HG02981 (cell line): Measurements from ENCODE around the gene IRF2BPL.

ENCODE experiments used
- ATAC-seq: cut with Tn5 transposase; IDR thresholded peaks from one replicate; pipeline ENCODE4 v1.9.1; 2021; ENCODE audit warnings: mild to moderate bottlenecking, moderate library complexity; ENCODE audit not compliant: unreplicated experiment

Gene IRF2BPL

DNA sequence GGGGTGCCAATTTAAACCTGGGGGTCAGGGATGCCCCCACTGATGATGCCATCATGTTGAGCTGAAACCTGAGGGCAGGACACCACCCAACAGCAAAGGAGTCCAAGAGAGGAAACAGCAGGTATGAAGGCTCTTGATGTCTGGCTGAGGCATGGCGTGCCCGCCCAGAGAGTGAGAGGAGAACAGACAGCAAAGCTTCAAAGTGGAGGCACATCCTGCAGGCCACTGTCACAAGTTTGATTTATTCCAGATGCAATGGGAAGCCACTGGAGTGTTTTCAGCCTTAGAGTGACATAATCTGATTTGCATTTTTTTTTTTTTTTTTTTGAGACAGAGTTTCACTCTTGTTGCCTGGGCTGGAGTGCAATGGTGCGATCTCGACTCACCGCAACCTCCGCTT lies 34.8 kb downstream of the IRF2BPL start:
- ATAC-seq: no peak

DNA sequence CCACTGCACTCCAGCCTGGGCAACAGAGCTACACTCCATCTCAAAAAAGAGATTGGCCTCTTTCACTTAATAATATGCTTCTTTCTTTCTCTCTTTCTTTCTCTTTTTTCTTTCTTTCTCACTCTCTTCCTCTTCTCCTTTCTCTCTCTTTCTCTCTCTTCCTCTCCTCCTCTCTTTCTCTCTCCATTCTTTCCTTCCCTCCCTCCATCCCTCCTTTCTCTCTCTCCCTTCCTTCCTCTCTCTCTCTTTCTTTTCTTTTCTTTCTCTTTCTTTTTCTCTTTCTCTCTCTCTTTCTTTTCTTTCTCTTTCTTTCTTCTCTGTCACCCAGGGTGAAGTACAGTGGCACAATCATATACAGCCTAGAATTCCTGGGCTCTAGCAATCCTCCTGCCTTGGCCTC lies 38.4 kb downstream of the IRF2BPL start:
- ATAC-seq: no peak

DNA sequence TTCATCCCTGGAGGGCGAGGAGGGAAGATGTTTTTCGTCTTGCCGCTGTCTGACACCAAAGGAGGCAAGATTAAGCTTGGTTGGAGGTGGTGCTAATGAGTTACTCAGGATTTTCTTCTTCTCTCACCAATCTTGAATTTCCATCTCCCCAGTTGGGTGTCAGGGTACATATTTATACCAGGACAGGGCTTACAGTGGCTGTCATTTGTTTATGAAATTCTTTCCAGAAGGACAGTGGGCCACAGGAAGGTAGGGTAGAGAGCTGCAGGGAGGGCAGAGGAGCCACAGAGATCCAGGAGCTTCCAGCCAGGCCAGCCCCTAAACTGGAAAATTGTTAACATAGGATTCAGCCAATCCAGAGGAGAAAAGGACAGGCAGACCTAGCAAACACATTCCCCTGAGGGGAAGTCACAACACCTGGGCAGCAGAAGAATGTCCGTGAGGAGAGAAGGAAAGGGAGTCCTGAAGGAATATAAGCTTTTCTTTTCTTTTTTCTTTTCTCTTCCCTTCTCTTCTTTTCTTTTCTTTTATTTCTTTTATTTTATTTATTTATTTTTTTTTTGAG lies 40.5 kb downstream of the IRF2BPL start:
- no peak for ATAC-seq

DNA sequence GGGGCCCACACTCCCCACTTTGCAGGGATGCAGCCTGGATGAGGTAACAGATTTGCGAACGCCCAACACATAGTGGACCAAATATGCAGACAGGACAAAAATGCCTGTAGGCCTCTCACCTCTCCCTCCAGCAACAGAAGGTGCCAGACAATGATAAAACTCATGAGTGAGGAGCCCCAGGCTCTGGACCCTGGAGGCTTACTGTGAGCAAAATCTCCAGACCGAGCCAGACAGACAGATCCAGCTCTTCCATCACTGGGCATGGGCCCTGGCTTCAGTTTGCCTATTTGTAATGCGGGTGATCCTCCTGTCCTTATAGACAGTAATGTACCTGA lies 42.3 kb downstream of the IRF2BPL start:
- no peak for ATAC-seq

DNA sequence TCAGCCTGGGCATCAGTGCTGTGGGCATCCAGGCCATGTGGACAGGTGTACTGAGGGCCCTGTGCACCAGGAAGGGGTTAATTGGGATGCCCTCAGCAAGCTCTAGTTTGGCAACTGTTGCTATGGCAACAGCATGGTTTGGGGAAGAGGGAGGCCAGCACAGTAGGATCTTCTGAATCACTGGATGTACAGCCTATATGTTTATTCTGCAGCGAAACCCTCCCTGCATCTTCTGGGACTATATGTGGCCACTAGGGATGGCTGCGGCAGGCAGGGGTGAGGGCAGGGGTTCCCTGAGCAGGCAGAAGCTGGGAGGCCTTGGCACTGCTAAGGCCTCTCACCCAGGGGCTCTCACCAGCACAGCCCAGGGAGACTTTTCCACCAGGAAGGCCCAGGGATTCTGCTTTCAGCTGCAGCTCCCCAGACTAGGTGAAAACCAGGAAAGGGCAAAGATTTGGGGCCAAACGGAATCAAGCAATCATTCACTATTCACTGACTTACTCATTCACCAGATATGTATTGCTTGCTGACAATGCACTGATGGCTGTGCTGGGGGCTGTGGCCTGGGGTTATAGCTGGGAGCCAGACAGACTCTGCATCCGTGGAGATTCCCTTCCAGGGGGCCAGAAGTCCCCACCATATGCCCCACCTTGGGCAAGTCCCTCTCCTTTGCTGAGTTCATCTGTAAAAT lies 42.8 kb downstream of the IRF2BPL start:
- no peak for ATAC-seq

DNA sequence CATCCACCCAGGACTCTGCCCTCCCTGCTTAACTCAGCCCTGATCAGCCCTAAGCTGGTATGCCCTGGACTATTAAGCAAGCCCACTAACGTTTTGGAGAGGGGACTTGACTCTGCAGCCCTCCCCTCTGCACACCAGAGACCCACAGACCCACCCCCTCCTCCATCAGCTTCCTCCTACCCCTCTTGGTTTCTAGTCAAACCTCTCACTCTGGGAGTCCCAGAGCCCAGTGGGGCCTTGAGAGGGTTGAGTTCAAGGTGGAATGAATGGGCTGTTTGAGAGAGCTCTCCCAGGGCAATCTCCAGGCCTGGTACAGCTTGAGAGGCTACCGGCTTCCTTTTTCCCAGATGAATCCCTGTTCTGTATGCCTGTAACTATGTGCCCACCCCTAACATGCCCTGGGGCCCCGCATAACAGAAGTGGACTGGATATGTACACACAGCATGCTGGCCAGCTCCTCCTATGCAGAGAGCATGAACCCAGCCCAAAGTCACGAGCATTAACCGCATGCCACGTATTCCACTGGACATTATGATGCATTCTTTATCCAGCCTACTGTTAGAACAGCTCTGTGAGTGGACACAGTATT lies 43.6 kb downstream of the IRF2BPL start:
- ATAC-seq: no peak

DNA sequence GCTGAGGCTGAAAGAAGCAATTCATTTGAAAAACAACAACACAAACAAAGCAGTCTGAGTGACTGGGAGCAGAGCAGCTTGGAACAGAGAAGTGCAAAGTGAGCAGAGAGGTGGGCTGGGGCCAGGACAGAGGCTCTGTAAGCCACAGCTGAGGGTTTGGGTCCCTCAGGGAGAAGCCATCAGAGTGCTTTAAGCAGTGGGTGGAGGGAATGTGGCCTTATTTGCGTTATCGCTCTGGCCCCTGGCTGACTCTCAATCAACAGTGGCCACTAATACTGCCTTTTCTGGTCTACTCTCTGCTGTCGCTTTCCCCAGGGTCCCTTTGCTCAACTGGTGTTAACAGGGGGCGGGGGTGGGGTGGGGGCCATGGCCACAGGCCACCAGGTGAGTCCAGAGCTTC lies 44.2 kb downstream of the IRF2BPL start:
- no peak for ATAC-seq

DNA sequence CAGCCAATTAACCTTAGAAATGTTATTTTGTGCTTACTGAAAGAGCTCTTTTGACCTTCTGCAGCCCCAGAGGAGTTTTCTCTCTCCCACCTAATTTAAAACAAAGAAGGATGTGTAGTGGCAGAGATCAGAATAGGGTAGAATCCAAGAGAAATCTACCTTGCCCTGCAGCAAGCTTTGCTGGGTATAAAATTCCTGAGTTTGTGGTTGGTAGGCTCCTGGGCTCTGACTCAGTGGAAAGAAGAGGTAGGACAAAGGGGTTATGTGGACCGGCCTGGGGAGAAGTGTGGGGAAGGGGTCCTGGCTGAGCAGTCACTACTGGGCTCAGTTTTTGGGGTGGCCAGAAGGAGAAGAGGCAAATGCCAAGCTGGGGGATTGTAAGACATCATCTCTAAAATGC lies 46.8 kb downstream of the IRF2BPL start:
- ATAC-seq: no peak

DNA sequence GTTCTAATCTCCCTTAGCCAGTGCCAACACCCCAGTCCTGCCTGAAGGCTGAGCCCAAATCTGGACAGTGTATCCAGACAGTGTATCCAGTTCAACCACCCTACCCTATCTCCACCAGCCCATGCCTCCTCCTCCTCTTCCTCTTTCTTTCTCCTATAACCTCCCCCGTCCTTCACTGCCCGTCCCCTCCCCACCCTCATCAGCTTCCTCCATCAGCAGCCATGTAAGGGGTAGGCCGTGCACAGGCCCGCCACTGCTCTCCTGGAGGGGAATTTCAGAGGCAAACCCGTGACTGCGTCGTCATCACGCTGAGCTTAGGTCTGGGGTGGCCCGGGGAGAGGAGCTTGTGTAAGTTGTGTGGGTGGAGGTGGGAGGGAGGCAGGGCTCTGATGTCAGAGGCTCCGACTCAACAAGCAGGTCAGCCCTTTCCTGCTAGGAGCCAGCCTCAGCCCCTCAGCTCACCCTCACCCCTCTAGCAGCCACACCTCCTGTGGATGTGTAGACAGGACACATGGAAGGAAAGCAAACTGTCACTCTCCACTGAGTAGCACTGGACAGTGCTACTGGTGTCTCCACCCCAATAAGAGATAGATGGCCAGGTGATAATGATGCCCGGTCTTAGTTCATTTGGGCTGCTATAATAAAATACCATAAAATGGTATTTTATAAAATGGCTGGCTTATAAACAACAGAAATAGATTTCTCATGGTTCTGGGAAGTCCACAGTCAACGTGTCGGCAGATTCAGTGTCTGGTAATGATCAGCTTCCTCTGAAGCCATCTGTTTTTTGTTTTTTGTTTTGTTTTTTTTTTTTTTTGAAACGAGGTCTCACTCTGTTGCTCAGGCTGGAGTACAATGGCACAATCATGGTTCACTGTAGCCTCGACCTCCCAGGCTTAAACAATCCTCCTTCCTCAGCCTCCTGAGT lies 50.5 kb downstream of the IRF2BPL start:
- ATAC-seq: peak; percentile 95

DNA sequence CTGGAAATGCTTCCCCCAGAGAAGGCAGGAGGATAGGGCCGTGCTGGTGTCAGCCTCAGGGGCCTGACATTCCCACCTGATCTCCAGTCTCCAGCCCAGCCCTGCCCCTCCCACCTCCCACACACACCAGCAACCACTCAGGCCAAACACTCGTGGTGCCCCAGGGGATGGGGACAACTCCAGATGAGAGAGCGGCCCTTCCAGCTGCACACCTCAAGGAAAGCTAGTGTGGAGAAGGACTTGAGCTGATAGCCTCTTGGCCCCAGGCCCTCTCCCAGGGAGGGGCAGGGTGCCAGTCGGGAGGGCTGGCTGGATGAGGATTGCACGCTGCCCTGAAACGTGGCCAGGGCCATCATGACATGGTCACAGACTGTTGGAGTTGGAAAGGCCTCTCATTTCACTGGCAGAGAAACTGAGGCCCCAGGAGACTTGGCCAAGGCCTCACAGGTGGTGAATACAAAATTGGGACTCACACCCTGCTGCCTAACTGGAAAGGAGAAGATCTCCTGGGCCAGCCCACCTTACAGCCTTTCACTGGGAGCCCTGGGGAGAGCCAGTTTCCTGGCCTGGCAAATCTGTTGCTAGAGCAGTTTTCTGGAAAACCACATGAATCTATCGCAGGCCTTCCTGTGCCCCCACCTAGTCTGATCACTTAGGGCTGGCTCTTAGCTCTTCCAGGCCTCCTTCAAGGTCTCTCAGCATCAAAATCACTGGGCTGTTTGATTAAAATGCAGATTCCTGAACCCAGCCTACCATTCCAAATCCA lies 52.1 kb downstream of the IRF2BPL start:
- no peak for ATAC-seq

DNA sequence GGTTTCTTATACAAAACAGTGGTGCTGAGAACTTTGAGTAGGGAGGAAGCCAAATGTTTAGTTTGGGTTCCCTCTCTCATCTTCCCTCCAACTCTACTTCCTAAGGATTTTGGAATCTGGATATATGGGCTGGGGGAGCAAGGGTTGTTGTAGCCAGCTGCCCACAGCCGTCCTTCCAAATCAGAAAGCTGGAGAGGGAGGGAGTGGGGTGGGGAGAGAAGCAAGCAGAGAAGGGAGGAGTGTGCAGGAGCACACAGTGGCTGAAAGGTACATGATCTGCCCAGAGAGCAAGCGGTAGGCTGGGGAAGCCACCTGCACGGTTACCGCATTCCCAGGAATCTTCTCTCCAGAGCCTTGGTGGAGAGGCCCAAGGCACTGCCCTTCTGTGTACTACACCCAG lies 52.7 kb downstream of the IRF2BPL start:
- ATAC-seq: no peak

DNA sequence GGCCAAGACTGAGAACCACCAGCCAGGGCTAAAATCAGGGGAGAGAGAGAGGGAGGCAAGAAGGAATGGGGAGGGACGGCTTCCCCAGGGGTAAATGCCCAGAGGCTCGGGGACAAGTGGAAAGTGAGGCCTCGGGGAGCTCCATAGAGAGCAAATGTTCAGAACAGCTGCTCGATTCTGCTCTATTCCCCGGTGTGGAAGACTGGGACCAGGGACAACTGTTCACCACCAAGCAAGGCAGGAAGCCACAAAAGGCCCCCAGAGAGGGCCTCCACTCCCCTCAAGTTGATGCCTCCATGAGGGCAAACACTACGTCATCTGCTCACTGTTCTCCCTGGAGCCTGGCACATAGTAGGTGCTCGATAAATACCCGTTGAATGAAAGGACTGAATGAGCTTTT lies 53.5 kb downstream of the IRF2BPL start:
- ATAC-seq: no peak
